ENCODE results near the gene TRPM7. TPM values are rescaled to one million over a fixed set of nuclear protein-coding genes. Genes with fewer than 3 reads are reported as not detected.

TRPM7 gene
- total and polyA plus RNA-seq, 2 of the 13 experiments (the other 11 are each of a cell fraction or from before 2014, with no cell fraction given) = 11.0 to 36.0 TPM

- TF ChIP-seq SOX6 (IDR thresholded peaks at IDR 0.05) (no peak), SOX6 (CRISPR knock-in tag; IDR thresholded peaks at IDR 0.05) (no peak), CEBPG (CRISPR knock-in tag; IDR thresholded peaks at IDR 0.05) (no peak), HOXA7 (CRISPR knock-in tag; IDR thresholded peaks at IDR 0.05) (no peak), CAMTA2 (CRISPR knock-in tag; IDR thresholded peaks at IDR 0.05; ENCODE audit: borderline replicate concordance) (no peak), ZNF547 (CRISPR knock-in tag; IDR thresholded peaks at IDR 0.05) (no peak), NFE2L2 (IDR thresholded peaks at IDR 0.05; ENCODE audit: low read length) (no peak), HDAC6 (IDR thresholded peaks at IDR 0.05; ENCODE audit: low read depth, low read length) (no peak)
Measured at GRCh38 chr15:50675535-50676144, 11.0 kb downstream of the TRPM7 start (continued).

GRCh38 chr15:50670115-50670514, 16.5 kb downstream of the TRPM7 start:
- peaks cover 36% of the 10 kb centered on the region for H3K79me2 ChIP-seq (ENCODE audit: insufficient read depth, low read length)
- H4K20me1 ChIP-seq (ENCODE audit: insufficient read depth, low read length) = 0 out of 2 replicates have a peak, but pooled peaks cover under 1% of the 10 kb centered on the region
- no peak for ATAC-seq
- DNase-seq (ENCODE audit: low spot score) = no peak
- peaks cover 0 to 6% of the 10 kb centered on the region in 2 experiments; a peak in 3 of 5 replicates for H3K36me3 ChIP-seq (replicated peaks in 1 of 2; ENCODE audit: control insufficient read depth in 1 of 2, insufficient read depth in 2 of 2, low read length in 2 of 2)
- intact Hi-C loops (cut with micrococcal nuclease; ENCODE audit: unreplicated experiment) (no loop called here), in situ Hi-C loops (cut with HindIII; ENCODE audit: extremely low pct_ligation_motif_present, low pct_unique_long_range_greater_than_20kb) (no loop called here)
- ChIA-PET CTCF (ENCODE audit: low intra/inter-chr PET ratio, low total read pairs) (no interaction called here), POLR2A (no interaction called here)
- BruUV-seq (replicated peaks) = no TSS peak
- H3K27me3 ChIP-seq (ENCODE audit: control insufficient read depth in 1 of 2, insufficient read depth in 2 of 2, low read length in 2 of 2) = no peaks in the 10 kb centered on the region; a peak in 1 of 5 replicates
- 0 out of 2 replicates have a peak, but pooled peaks cover 7% of the 10 kb centered on the region for H3K4me1 ChIP-seq (ENCODE audit: insufficient read depth, low read length)
- H2AFZ ChIP-seq (ENCODE audit: low read length) = no peak overlapping the region
- H3K4me3 ChIP-seq (replicated peaks in 1 of 3; ENCODE audit: insufficient read depth in 1 of 3, low read depth in 2 of 3, low read length in 3 of 3) = no peak overlapping the region
- no peak overlapping the region for H3K27ac ChIP-seq (ENCODE audit: extremely low read length, insufficient read depth, low read length)
- H3K9me3 ChIP-seq (ENCODE audit: low read length) = no peaks in the 10 kb centered on the region
- H3K4me2 ChIP-seq (ENCODE audit: low read depth, low read length) = no peak overlapping the region
- no peak for FAIRE-seq
- no peak overlapping the region for H3K9ac ChIP-seq (ENCODE audit: insufficient read depth, low read depth, low read length)
- 80% methylated on average over 2 of the region's 2 CpGs for WGBS (ENCODE audit: low lambda C conversion rate)
- no peak for TF ChIP-seq ZNF383 (CRISPR knock-in tag; IDR thresholded peaks at IDR 0.05; ENCODE audit: borderline replicate concordance)
- TF ChIP-seq TAF1 (CRISPR knock-in tag; IDR thresholded peaks at IDR 0.05) = no peak
- no peak for TF ChIP-seq RNF2 (conservative IDR thresholded peaks at IDR 0.05; ENCODE audit: low read depth)
- no peak for TF ChIP-seq GRHL1 (CRISPR knock-in tag; conservative IDR thresholded peaks at IDR 0.05)
- no peak for TF ChIP-seq SKIL (CRISPR knock-in tag; IDR thresholded peaks at IDR 0.05; ENCODE audit: borderline replicate concordance)
- no peak for TF ChIP-seq PLRG1 (conservative IDR thresholded peaks at IDR 0.05)
- no peak for TF ChIP-seq AKNA (CRISPR knock-in tag; IDR thresholded peaks at IDR 0.05; ENCODE audit: borderline replicate concordance)
- TF ChIP-seq MEF2D (CRISPR knock-in tag; IDR thresholded peaks at IDR 0.05) = no peak
- TF ChIP-seq SIN3B (IDR thresholded peaks at IDR 0.05; ENCODE audit: low read length) = no peak
